Thymus (tissue), 11 donors: ENCODE measurements around the gene ATP2C2. TPM values are rescaled to one million over a fixed set of nuclear protein-coding genes. Genes with fewer than 3 reads are reported as not detected.

Experiments
- DNase-seq, 9 donors: peaks; one replicate each; pipeline ENCODE4 v3.0.0-alpha.2; 2013; ENCODE audit warnings: low spot score in 9 of 9, low read depth in 6 of 9, missing footprints in 1 of 9
- H3K27ac ChIP-seq, 2 donors: one replicate each; pipeline ENCODE4 v1.5.1; 2013; ENCODE audit warnings: control low read depth in 1 of 2, low read depth in 1 of 2, low read length in 1 of 2, mild to moderate bottlenecking in 1 of 2, moderate library complexity in 1 of 2
- H3K27me3 ChIP-seq, 2 donors: one replicate each; pipeline ENCODE4 v1.5.1; 2013; ENCODE audit warnings: low read length in 1 of 2; ENCODE audit not compliant: control insufficient read depth in 2 of 2, insufficient read depth in 1 of 2
- H3K36me3 ChIP-seq, 2 donors: one replicate each; pipeline ENCODE4 v1.5.1; 2013; ENCODE audit warnings: low read length in 1 of 2, mild to moderate bottlenecking in 1 of 2, moderate library complexity in 1 of 2; ENCODE audit not compliant: control insufficient read depth in 2 of 2, insufficient read depth in 2 of 2
- H3K4me1 ChIP-seq, 2 donors: one replicate each; pipeline ENCODE4 v1.5.1; 2013; ENCODE audit warnings: low read length in 2 of 2; ENCODE audit not compliant: control insufficient read depth in 2 of 2, insufficient read depth in 2 of 2
- H3K4me3 ChIP-seq, 2 donors: one replicate each; pipeline ENCODE4 v1.5.1; 2013; ENCODE audit warnings: low read length in 2 of 2, control low read depth in 1 of 2, mild to moderate bottlenecking in 1 of 2
- H3K9me3 ChIP-seq, 2 donors: one replicate each; pipeline ENCODE4 v1.5.1; 2013; ENCODE audit warnings: low read length in 1 of 2, mild to moderate bottlenecking in 1 of 2; ENCODE audit not compliant: control insufficient read depth in 2 of 2, insufficient read depth in 1 of 2
- WGBS: extraction: QIAGEN DNeasy Blood & Tissue Kit; methylation state at CpG from one replicate; pipeline ENCODE4 v1.1.7; 2013; 5-methylcytosine and 5-hydroxymethylcytosine counted together
- polyA plus RNA-seq: library from polyadenylated mRNA; stranded (reverse); fragments of 200-250 nt; gene quantifications from one replicate; pipeline ENCODE4 v1.2.3, GENCODE V29; 2013
- total RNA-seq: library from RNA; stranded (reverse); fragments of 120-200 nt; gene quantifications from one replicate; pipeline ENCODE4 v1.2.4, GENCODE V29; 2013
- donor health status: healthy.

The ATP2C2 gene
- total and polyA plus RNA-seq, 2 donors, result 0.38 to 0.94 TPM

GRCh38 chr16:84462296-84463210 is 94.2 kb downstream of the ATP2C2 start:
- H3K27me3 ChIP-seq, result no peaks in the 10 kb centered on the region
- peaks cover 0 to 12% of the 10 kb centered on the region in 2 donors for H3K9me3 ChIP-seq
- no peak for DNase-seq
- no peaks in the 10 kb centered on the region for H3K4me1 ChIP-seq
- no peak overlapping the region for H3K27ac ChIP-seq
- H3K4me3 ChIP-seq, result no peak overlapping the region
- 92% methylated on average over 24 of the region's 24 CpGs for WGBS
- no peaks in the 10 kb centered on the region for H3K36me3 ChIP-seq

GRCh38 chr16:84463221-84463620 is 94.9 kb downstream of the ATP2C2 start:
- no peaks in the 10 kb centered on the region for H3K4me1 ChIP-seq
- H3K4me3 ChIP-seq, result no peak overlapping the region
- peaks cover 0 to 12% of the 10 kb centered on the region in 2 donors for H3K9me3 ChIP-seq
- no peak overlapping the region for H3K27ac ChIP-seq
- H3K36me3 ChIP-seq, result no peaks in the 10 kb centered on the region
- no peaks in the 10 kb centered on the region for H3K27me3 ChIP-seq
- no peak for DNase-seq
- 91% methylated on average over 7 of the region's 7 CpGs for WGBS

GRCh38 chr16:84464116-84464515 is 95.8 kb downstream of the ATP2C2 start:
- H3K36me3 ChIP-seq, result no peaks in the 10 kb centered on the region
- H3K27ac ChIP-seq, result no peak overlapping the region
- no peak overlapping the region for H3K4me3 ChIP-seq
- WGBS, result 95% methylated on average over 6 of the region's 6 CpGs
- no peaks in the 10 kb centered on the region for H3K27me3 ChIP-seq
- no peaks in the 10 kb centered on the region for H3K4me1 ChIP-seq
- peaks cover 0 to 6% of the 10 kb centered on the region in 2 donors for H3K9me3 ChIP-seq
- DNase-seq, result no peak

- no peaks in the 10 kb centered on the region for H3K36me3 ChIP-seq
- no peaks in the 10 kb centered on the region for H3K27me3 ChIP-seq
- no peak for DNase-seq
- no peaks in the 10 kb centered on the region for H3K4me1 ChIP-seq
- H3K27ac ChIP-seq, result no peak overlapping the region
- peaks cover 0 to 3% of the 10 kb centered on the region in 2 donors for H3K9me3 ChIP-seq
- 98% methylated on average over 6 of the region's 6 CpGs for WGBS
- no peak overlapping the region for H3K4me3 ChIP-seq
Measured at GRCh38 chr16:84465154-84465553, 96.8 kb downstream of the ATP2C2 start.

GRCh38 chr16:84466692-84467091 is 98.4 kb downstream of the ATP2C2 start:
- Histone ChIP-seq H3K4me3 (no peak overlapping the region), H3K9me3 (peaks cover 0 to 3% of the 10 kb centered on the region in 2 donors), H3K4me1 (no peaks in the 10 kb centered on the region), H3K36me3 (no peaks in the 10 kb centered on the region), H3K27me3 (no peaks in the 10 kb centered on the region), H3K27ac (no peak overlapping the region)
- DNase-seq, result no peak
- WGBS, result 47% methylated on average over 4 of the region's 4 CpGs

- Histone ChIP-seq H3K4me1 (no peaks in the 10 kb centered on the region), H3K4me3 (no peak overlapping the region), H3K27me3 (no peaks in the 10 kb centered on the region), H3K36me3 (no peaks in the 10 kb centered on the region), H3K27ac (no peak overlapping the region), H3K9me3 (peaks cover 0 to 3% of the 10 kb centered on the region in 2 donors)
- WGBS, result 91% methylated on average over 1 of the region's 1 CpG
- DNase-seq, result no peak
Measured at GRCh38 chr16:84467256-84467655, 98.9 kb downstream of the ATP2C2 start.

- no peaks in the 10 kb centered on the region for H3K36me3 ChIP-seq
Measured at GRCh38 chr16:84467709-84468108, 99.4 kb downstream of the ATP2C2 start.

GRCh38 chr16:84471316-84471715 is 103.0 kb downstream of the ATP2C2 start:
- no peak for DNase-seq
- no peak overlapping the region for H3K27ac ChIP-seq
- peaks cover 0 to 3% of the 10 kb centered on the region in 2 donors for H3K9me3 ChIP-seq
- no peaks in the 10 kb centered on the region for H3K27me3 ChIP-seq
- 97% methylated on average over 7 of the region's 7 CpGs for WGBS
- H3K4me1 ChIP-seq, result no peaks in the 10 kb centered on the region
- no peaks in the 10 kb centered on the region for H3K36me3 ChIP-seq
- H3K4me3 ChIP-seq, result no peak overlapping the region

More at GRCh38 chr16:84467709-84468108, 99.4 kb downstream of the ATP2C2 start:
- Histone ChIP-seq H3K9me3 (peaks cover 0 to 3% of the 10 kb centered on the region in 2 donors), H3K4me1 (no peaks in the 10 kb centered on the region), H3K4me3 (no peak overlapping the region), H3K27ac (no peak overlapping the region), H3K27me3 (no peaks in the 10 kb centered on the region)
- no peak for DNase-seq

GRCh38 chr16:84471966-84472365 is 103.6 kb downstream of the ATP2C2 start:
- Histone ChIP-seq H3K4me1 (no peaks in the 10 kb centered on the region), H3K9me3 (peaks cover 0 to 3% of the 10 kb centered on the region in 2 donors), H3K36me3 (no peaks in the 10 kb centered on the region), H3K27ac (no peak overlapping the region), H3K27me3 (no peaks in the 10 kb centered on the region), H3K4me3 (no peak overlapping the region)
- no peak for DNase-seq
- 97% methylated on average over 4 of the region's 4 CpGs for WGBS
